Gastroesophageal sphincter (tissue), 3 donors: Measurements from ENCODE around the gene VEZF1.

Experiments used
- CTCF ChIP-seq, 4 experiments: fragments of 200-600 bp in 2 of 4; fragments of 450-650 bp in 2 of 4; sonication (generic) in 1 of 4; IDR thresholded peaks; one replicate each; pipeline ENCODE4 v1.5.1; 2017 to 2019; ENCODE audit warnings: antibody characterized with exemption in 4 of 4, mild to moderate bottlenecking in 2 of 4, moderate library complexity in 2 of 4
- POLR2A ChIP-seq, 2 donors: fragments of 450-650 bp; IDR thresholded peaks; one replicate each; pipeline ENCODE4 v1.6.1; 2017; ENCODE audit warnings: antibody characterized with exemption in 2 of 2, mild to moderate bottlenecking in 2 of 2, moderate library complexity in 1 of 2

GRCh38 chr17:57956291-57957119 is 31.5 kb downstream of the VEZF1 start:
- TF ChIP-seq CTCF (IDR thresholded peaks at IDR 0.05) (no peak), POLR2A (IDR thresholded peaks at IDR 0.05) (no peak)
